ENCODE results near the gene BMP2. TPM values are rescaled to one million over a fixed set of nuclear protein-coding genes. Genes with fewer than 3 reads are reported as not detected.

Gene BMP2
- total RNA-seq, 1 experiment from 2014 or later = 6.6 TPM

DNA sequence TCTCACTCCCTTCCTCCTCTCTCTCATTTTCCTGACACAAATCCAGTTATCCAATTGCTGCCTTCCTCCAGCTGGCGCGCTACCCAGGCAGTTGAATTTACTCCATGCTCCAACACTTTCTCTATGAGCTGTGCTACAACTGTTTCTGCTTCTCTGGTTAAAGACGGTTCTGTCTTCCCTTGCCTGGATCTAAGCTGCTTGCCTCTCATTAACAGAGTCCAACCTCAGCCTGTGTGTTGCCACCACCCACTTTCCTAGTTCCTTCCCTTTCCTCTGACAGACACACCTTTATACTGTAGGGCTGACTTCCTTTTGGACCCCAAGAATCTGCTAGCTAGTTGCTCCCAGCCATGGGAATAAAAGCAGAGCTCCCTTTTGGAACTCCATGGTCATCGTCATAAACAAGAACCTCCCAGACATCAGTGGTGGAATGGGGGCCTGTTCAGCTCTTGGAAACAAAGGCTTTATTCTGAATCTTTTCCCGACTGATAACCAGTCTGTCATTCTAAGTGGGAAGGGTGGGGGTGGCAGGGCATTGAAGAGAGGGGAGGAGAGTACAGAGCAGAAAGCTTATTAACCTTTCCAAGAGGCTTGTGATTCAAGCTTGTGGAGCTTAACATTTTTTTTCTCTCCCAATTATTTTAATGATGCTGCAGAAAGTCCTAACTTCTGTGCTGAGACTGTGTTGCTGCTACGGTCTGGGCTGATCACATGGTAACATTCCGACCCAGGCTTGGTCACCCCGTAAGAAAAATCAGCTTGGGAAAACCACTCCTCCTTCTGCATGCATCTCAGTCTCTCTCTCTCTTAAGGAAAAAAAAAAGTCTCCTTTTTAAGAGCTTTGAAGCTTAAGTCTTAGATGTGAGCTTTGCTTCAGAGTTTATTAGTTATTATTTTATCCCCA lies 31.3 kb upstream of the BMP2 start:
- no peak overlapping the region for H4K91ac ChIP-seq (ENCODE audit: insufficient read length, low read depth, low read length)
- H3K14ac ChIP-seq (ENCODE audit: insufficient read depth, low read length) = no peak overlapping the region
- H3K23me2 ChIP-seq (ENCODE audit: insufficient read length, low read depth, low read length, poor library complexity, severe bottlenecking) = no peaks in the 10 kb centered on the region
- TF ChIP-seq CTCF (conservative IDR thresholded peaks at IDR 0.05) = no peak
- no peak overlapping the region for H2BK15ac ChIP-seq (ENCODE audit: low read depth, low read length)
- H3K18ac ChIP-seq (ENCODE audit: insufficient read length, low read depth, low read length) = no peak overlapping the region
- no peak overlapping the region for H2BK120ac ChIP-seq (ENCODE audit: low read depth, low read length, poor library complexity, severe bottlenecking)
- H3K9me3 ChIP-seq (ENCODE audit: control insufficient read depth, low read depth, low read length) = peaks cover 4% of the 10 kb centered on the region
- H2AFZ ChIP-seq (ENCODE audit: low read length) = no peak overlapping the region
- no peak overlapping the region for H3K9ac ChIP-seq (ENCODE audit: extremely low read depth, insufficient read length, low read length)
- no peak overlapping the region for H3K4ac ChIP-seq (ENCODE audit: low read depth, low read length)
- no peaks in the 10 kb centered on the region for H3K79me1 ChIP-seq (ENCODE audit: insufficient read depth, low read depth, low read length, poor library complexity, severe bottlenecking)
- H2BK5ac ChIP-seq (ENCODE audit: insufficient read length, low read length) = no peak overlapping the region
- no CpG with 5 or more reads among the region's 8 CpGs for WGBS (ENCODE audit: extremely low coverage, insufficient read length, low lambda C conversion rate)
- H4K5ac ChIP-seq (ENCODE audit: insufficient read length, low read depth, low read length) = no peak overlapping the region
- no peak overlapping the region for H2BK12ac ChIP-seq (ENCODE audit: insufficient read length, low read depth, low read length)
- peaks cover 3% of the 10 kb centered on the region in 2 experiments; a peak in 2 of 5 replicates for H3K9me3 Mint-ChIP-seq
- H3K27ac Mint-ChIP-seq = no peak overlapping the region
- no peak overlapping the region for H4K8ac ChIP-seq (replicated peaks; ENCODE audit: insufficient read length, low read depth, low read length)
- no peak overlapping the region for H2BK20ac ChIP-seq (ENCODE audit: low read depth, low read length, poor library complexity, severe bottlenecking)
- no peaks in the 10 kb centered on the region for H3K27me3 ChIP-seq (ENCODE audit: insufficient read depth, low read length)
- no peaks in the 10 kb centered on the region for H3K79me2 ChIP-seq (ENCODE audit: insufficient read depth, low read length)
- no peak overlapping the region for H3K56ac ChIP-seq (ENCODE audit: insufficient read length, low read depth, low read length)
- H3K23ac ChIP-seq (ENCODE audit: insufficient read length, low read depth, low read length) = no peak overlapping the region
- no peak overlapping the region for H3K27ac ChIP-seq (ENCODE audit: insufficient read length, low read depth, low read length)
- DNase-seq = no peak
- no peak overlapping the region for H3K4me3 Mint-ChIP-seq
- peaks cover 9% of the 10 kb centered on the region in 2 experiments for H3K4me1 Mint-ChIP-seq
- no peaks in the 10 kb centered on the region for H4K20me1 ChIP-seq (ENCODE audit: control insufficient read depth, insufficient read depth, insufficient read length)
- no peak overlapping the region for H3K4me2 ChIP-seq (ENCODE audit: insufficient read depth, insufficient read length, low read length)
- peaks cover 0 to 10% (median 3%) of the 10 kb centered on the region in 3 experiments; a peak in 1 of 7 replicates for H3K36me3 Mint-ChIP-seq (ENCODE audit: insufficient read depth in 1 of 3, low read depth in 3 of 3)
- H2AK5ac ChIP-seq (ENCODE audit: insufficient read length, low read length) = no peak overlapping the region
- no peak overlapping the region for H3T11ph ChIP-seq (ENCODE audit: low read length)
- H3K27me3 Mint-ChIP-seq (ENCODE audit: low read depth) = no peaks in the 10 kb centered on the region
- H3K4me1 ChIP-seq (ENCODE audit: insufficient read depth, low read length) = no peaks in the 10 kb centered on the region
